ENCODE measurements around the gene CFAP74. TPM values are rescaled to one million over a fixed set of nuclear protein-coding genes. Genes with fewer than 3 reads are reported as not detected.
A peak's percentile ranks its signal among the peaks of the same experiment; 100 is the strongest.

Gene CFAP74
- polyA plus RNA-seq, 3 donors = 0.24 to 1.3 (median 0.53) TPM

GRCh38 chr1:2021550-2021949, 18.0 kb upstream of the CFAP74 start:
- DNase-seq = no peak

GRCh38 chr1:2020310-2020655, 16.7 kb upstream of the CFAP74 start:
- no peak for DNase-seq

GRCh38 chr1:2019571-2020309, 16.2 kb upstream of the CFAP74 start:
- peak; percentile 54 for DNase-seq

- DNase-seq = no peak
Observed at GRCh38 chr1:2019172-2019543, 15.6 kb upstream of the CFAP74 start, which contains the start of gene GABRD. TSS of gene GABRD (plus strand) at chr1:2019345. CDS start at chr1:2019424, 79 bp downstream.

- no peak for DNase-seq
Observed at GRCh38 chr1:2018217-2019171, 14.9 kb upstream of the CFAP74 start.

- DNase-seq = no peak
Observed at GRCh38 chr1:2016123-2016522, 12.5 kb upstream of the CFAP74 start.

GRCh38 chr1:2014741-2015735, 11.5 kb upstream of the CFAP74 start:
- DNase-seq = no peak

GRCh38 chr1:2014181-2014580, 10.6 kb upstream of the CFAP74 start:
- DNase-seq = no peak

- DNase-seq = no peak
Observed at GRCh38 chr1:2009101-2010053, 5.8 kb upstream of the CFAP74 start.

GRCh38 chr1:2004856-2005255, 1.3 kb upstream of the CFAP74 start:
- DNase-seq = no peak

- DNase-seq = no peak
Observed at GRCh38 chr1:2001773-2002411, 1.7 kb downstream of the CFAP74 start.

GRCh38 chr1:2000850-2001249, 2.7 kb downstream of the CFAP74 start:
- no peak for DNase-seq

- no peak for DNase-seq
Observed at GRCh38 chr1:2000432-2000831, 3.2 kb downstream of the CFAP74 start.

GRCh38 chr1:1997576-1997975, 6.0 kb downstream of the CFAP74 start:
- no peak for DNase-seq

- DNase-seq = no peak
Observed at GRCh38 chr1:1996207-1996651, 7.4 kb downstream of the CFAP74 start.

- DNase-seq = no peak
Observed at GRCh38 chr1:1994536-1994935, 9.1 kb downstream of the CFAP74 start.

GRCh38 chr1:1990222-1990621, 13.4 kb downstream of the CFAP74 start:
- DNase-seq = no peak

- DNase-seq = no peak
Observed at GRCh38 chr1:1989789-1990188, 13.8 kb downstream of the CFAP74 start.

GRCh38 chr1:1989102-1989542, 14.5 kb downstream of the CFAP74 start:
- no peak for DNase-seq

All from renal pelvis (tissue), 4 donors.